NB4 (cell line): Measurements from ENCODE around the gene ITGAX.
A peak's percentile ranks its signal among the peaks of the same experiment; 100 is the strongest.

Experiments used
- DNase-seq: peaks from one replicate; pipeline ENCODE4 v3.0.0; 2010; ENCODE audit warnings: low read depth
- H3K4me3 ChIP-seq: one replicate; pipeline ENCODE4 v1.5.1; 2011; ENCODE audit warnings: mild to moderate bottlenecking, low read depth, low read length, moderate library complexity
- CTCF ChIP-seq: IDR thresholded peaks from one replicate; pipeline ENCODE4 v1.5.1; 2012; ENCODE audit warnings: low read depth, low read length
- MAX ChIP-seq: IDR thresholded peaks from 2 replicates; pipeline ENCODE4 v1.6.1; 2011; ENCODE audit warnings: low read depth, low read length
- MYC ChIP-seq: IDR thresholded peaks from 2 replicates; pipeline ENCODE4 v1.6.1; 2011; ENCODE audit warnings: low read depth, low read length
- POLR2A ChIP-seq: IDR thresholded peaks from 2 replicates; pipeline ENCODE4 v1.6.1; 2011; ENCODE audit warnings: mild to moderate bottlenecking; ENCODE audit not compliant: insufficient read length; ENCODE audit errors: extremely low read depth

Gene ITGAX

GRCh38 chr16:31404353-31405064, 49.5 kb downstream of the ITGAX start:
- no peak overlapping the region for H3K4me3 ChIP-seq
- DNase-seq: peak; percentile 18
- no peak for TF ChIP-seq POLR2A
- no peak for TF ChIP-seq CTCF
- TF ChIP-seq MAX: no peak
- no peak for TF ChIP-seq MYC

GRCh38 chr16:31407406-31407805, 52.4 kb downstream of the ITGAX start:
- TF ChIP-seq POLR2A (no peak), MYC (no peak), MAX (no peak), CTCF (no peak)
- no peak overlapping the region for H3K4me3 ChIP-seq
- no peak for DNase-seq

- no peak overlapping the region for H3K4me3 ChIP-seq
- DNase-seq: no peak
- TF ChIP-seq POLR2A: no peak
These were observed 54.5 kb downstream of the ITGAX start for GRCh38 chr16:31409433-31409832.

GRCh38 chr16:31410082-31410481, 55.1 kb downstream of the ITGAX start:
- no peak for TF ChIP-seq CTCF
- no peak overlapping the region for H3K4me3 ChIP-seq
- no peak for DNase-seq

- TF ChIP-seq POLR2A: no peak
- TF ChIP-seq MAX: no peak
- no peak for TF ChIP-seq MYC
- no peak for TF ChIP-seq CTCF
- H3K4me3 ChIP-seq: no peak overlapping the region
- no peak for DNase-seq
These were observed 56.3 kb downstream of the ITGAX start for GRCh38 chr16:31411024-31411844.

- no peak overlapping the region for H3K4me3 ChIP-seq
- TF ChIP-seq POLR2A (no peak), MYC (no peak), CTCF (no peak), MAX (no peak)
- no peak for DNase-seq
These were observed 57.8 kb downstream of the ITGAX start for GRCh38 chr16:31412750-31413149.
